Measurements from ENCODE around the gene CHST8. TPM values are rescaled to one million over a fixed set of nuclear protein-coding genes. Genes with fewer than 3 reads are reported as not detected.

The CHST8 gene
- total and polyA plus RNA-seq, 2 experiments from 2014 or later, result 9.3 to 38.2 TPM

GRCh38 chr19:33627526-33627925 is 5.8 kb downstream of the CHST8 start:
- H3K27ac Mint-ChIP-seq, result no peak overlapping the region
- Histone ChIP-seq H3K27me3 (ENCODE audit: insufficient read depth) (peaks cover 29% of the 10 kb centered on the region), H3K9me2 (ENCODE audit: insufficient read depth) (no peaks in the 10 kb centered on the region), H4K20me1 (replicated peaks; ENCODE audit: insufficient read depth) (peaks cover 6% of the 10 kb centered on the region), H3K36me3 (ENCODE audit: insufficient read depth) (peaks cover 3% of the 10 kb centered on the region; the same call in 1 of the 2 replicates), H3K4me3 (no peak overlapping the region), H3F3A (replicated peaks; ENCODE audit: low read depth) (no peaks in the 10 kb centered on the region), H3K4me2 (no peak overlapping the region), H3K27ac (ENCODE audit: low read depth) (no peak overlapping the region), H3K4me1 (ENCODE audit: insufficient read depth) (peaks cover 36% of the 10 kb centered on the region), H3K79me2 (replicated peaks; ENCODE audit: insufficient read depth) (peaks cover 66% of the 10 kb centered on the region), H2AFZ (no peak overlapping the region)
- TF ChIP-seq EZH2 (IDR thresholded peaks at IDR 0.05; ENCODE audit: low read depth, unreplicated experiment) (no peak), ZNF331 (CRISPR knock-in tag; IDR thresholded peaks at IDR 0.05; ENCODE audit: low read depth) (no peak), NANOG (IDR thresholded peaks at IDR 0.05; ENCODE audit: borderline replicate concordance) (no peak), CREB1 (CRISPR knock-in tag; IDR thresholded peaks at IDR 0.05; ENCODE audit: low read depth) (no peak), ZNF462 (CRISPR knock-in tag; IDR thresholded peaks at IDR 0.05) (no peak), EZH2phosphoT487 (IDR thresholded peaks at IDR 0.05; ENCODE audit: unreplicated experiment) (no peak), REST (IDR thresholded peaks at IDR 0.05; ENCODE audit: unreplicated experiment) (no peak), POLR2AphosphoS5 (IDR thresholded peaks at IDR 0.05; ENCODE audit: low read depth) (no peak), ETS1 (IDR thresholded peaks at IDR 0.05) (no peak), STAT1 (IDR thresholded peaks at IDR 0.05; ENCODE audit: unreplicated experiment) (no peak), JUNB (IDR thresholded peaks at IDR 0.05; ENCODE audit: unreplicated experiment) (no peak), ZNF114 (CRISPR knock-in tag; IDR thresholded peaks at IDR 0.05) (no peak), CTCF (conservative IDR thresholded peaks at IDR 0.05; ENCODE audit: low read depth in 2 of 2) (no peak)
- H3K4me1 Mint-ChIP-seq, result peaks cover 53% of the 10 kb centered on the region
- H3K9me3 Mint-ChIP-seq, result no peaks in the 10 kb centered on the region
- H3K36me3 Mint-ChIP-seq (ENCODE audit: low read depth), result peaks cover 8% of the 10 kb centered on the region
- H3K27me3 Mint-ChIP-seq (ENCODE audit: insufficient read depth, low read depth, poor library complexity), result peaks cover 41% of the 10 kb centered on the region
- DNase-seq (ENCODE audit: low spot score) (no peak), ATAC-seq (no peak)
- H3K4me3 Mint-ChIP-seq, result no peak overlapping the region; the same call in 2 of the 3 replicates

Data from GM23338 (cell line).